GM12892 (cell line): Measurements from ENCODE around the gene HMGN5.

ENCODE experiments used
- DNase-seq: peaks from one replicate; pipeline ENCODE4 v3.0.0; 2011; ENCODE audit not compliant: insufficient read length
- FAIRE-seq: peaks from 2 replicates; lab custom pipeline; 2011; peaks lifted over from hg19 to GRCh38; lab: Jason Lieb, UNC
- POLR2A ChIP-seq: IDR thresholded peaks from 2 replicates; pipeline ENCODE4 v1.6.1; 2011; ENCODE audit warnings: low read depth, low read length, control low read depth
- POLR2AphosphoS5 ChIP-seq: IDR thresholded peaks from 2 replicates; pipeline ENCODE4 v1.6.1; 2011; ENCODE audit warnings: low read depth, low read length, control low read depth
- TAF1 ChIP-seq: IDR thresholded peaks from 2 replicates; pipeline ENCODE4 v1.6.1; 2011; ENCODE audit warnings: low read depth, mild to moderate bottlenecking, control low read depth, low read length, borderline replicate concordance

Gene HMGN5

DNA sequence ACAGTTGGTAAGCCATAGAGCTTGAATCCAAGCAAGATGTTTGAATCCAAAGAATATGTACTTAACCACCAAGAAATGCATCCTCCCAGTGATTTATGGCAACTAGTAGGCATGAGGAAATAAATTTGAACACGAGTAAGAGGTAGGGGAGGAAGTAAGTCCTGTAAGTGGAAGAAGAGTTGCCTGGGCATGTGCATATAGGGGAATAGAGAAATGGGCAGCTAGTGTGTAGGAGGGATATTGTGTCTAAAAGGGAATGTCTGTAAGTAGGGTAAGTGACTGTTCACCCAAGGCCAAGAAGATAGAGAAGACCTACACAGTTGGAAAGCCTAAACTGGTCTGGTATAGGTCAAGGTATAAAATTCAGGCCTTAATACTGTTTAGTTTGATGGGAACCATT, 4.8 kb upstream of the HMGN5 start:
- TF ChIP-seq TAF1 = no peak
- no peak for TF ChIP-seq POLR2A
- TF ChIP-seq POLR2AphosphoS5 = no peak
- DNase-seq (no peak), FAIRE-seq (peak; percentile 67)

DNA sequence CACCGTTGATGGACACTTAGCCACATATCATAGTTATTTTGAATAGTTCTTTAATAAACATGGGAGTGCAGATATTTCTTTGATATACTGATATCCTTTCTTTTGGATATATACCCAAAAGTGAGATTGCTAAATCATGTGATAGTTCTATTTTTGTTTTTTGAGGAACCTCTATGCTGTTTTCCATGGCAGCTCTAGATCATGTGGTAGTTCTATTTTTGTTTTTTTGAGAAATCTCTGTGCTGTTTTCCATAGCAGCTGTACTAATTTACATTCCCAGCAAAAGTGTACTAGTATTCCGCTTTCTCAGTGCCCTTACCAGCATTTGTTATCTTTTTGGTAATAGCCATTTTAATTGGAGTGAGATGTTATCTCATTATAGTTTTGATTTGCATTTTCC, 3.8 kb upstream of the HMGN5 start:
- TF ChIP-seq POLR2A = no peak
- no peak for TF ChIP-seq POLR2AphosphoS5
- no peak for FAIRE-seq
- no peak for DNase-seq

DNA sequence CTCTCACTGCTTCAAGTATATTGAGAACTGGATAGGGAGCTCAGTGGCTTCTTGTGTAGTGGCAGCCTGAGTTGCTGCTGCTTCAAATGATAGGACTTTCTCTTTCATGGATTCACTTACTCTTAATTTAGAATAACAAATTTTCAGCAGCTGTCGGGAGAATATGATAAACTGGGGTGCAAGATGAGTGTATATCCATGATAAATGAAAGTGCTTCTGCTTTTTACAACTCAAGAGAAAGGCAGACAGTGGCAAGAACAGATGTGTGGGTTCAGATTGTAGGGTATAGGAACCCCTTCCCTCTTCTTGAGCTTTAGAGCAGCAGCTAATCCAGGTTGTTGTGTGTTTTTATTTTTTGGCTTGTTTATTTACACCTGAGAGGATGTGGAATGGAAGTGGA, 1.2 kb upstream of the HMGN5 start:
- DNase-seq = no peak
- FAIRE-seq = no peak
- no peak for TF ChIP-seq POLR2AphosphoS5
- no peak for TF ChIP-seq TAF1
- TF ChIP-seq POLR2A = no peak

DNA sequence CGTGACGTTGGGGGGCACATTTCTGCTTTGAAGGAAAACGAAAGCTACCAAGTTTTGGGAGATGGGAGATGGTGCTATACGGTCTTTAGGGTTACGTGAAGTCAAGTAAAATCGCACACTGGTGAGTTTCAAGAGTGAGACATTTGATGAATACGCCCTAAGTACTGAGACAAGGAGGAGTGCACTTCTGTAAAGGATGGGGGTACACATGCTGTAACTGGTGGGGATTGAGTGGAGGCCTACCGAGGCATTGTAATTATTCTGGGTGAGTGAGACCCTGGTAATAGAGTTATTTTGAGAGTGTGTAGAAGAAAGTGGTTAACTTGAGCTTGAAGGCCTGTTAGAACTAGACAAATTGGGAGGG, 725 bp upstream of the HMGN5 start:
- TF ChIP-seq POLR2AphosphoS5 (no peak), POLR2A (0 out of 2 replicates have a peak, but pooled peaks have one; percentile 2)
- DNase-seq = no peak
- peak; percentile 27 for FAIRE-seq

DNA sequence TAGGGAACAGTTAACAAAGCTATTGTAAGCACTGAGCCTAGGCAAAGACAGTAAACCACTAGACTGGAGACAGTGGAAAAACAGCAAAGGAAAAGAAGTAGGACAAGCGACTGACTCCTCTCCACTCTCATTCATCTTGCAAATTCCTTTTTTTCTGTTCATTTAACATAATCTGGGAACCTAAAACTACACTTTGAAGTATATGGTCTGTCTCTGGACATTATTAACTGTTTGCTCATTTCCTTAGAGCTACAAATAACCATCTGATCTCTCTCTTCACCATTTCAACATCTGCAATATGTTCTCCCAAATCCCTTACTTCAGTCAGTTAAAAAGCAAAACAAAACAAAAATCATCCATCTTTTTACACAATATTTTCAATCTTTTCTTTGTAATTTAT, 642 bp downstream of the HMGN5 start:
- TF ChIP-seq POLR2AphosphoS5 (no peak), POLR2A (no peak), TAF1 (no peak)
- no peak for FAIRE-seq
- no peak for DNase-seq

DNA sequence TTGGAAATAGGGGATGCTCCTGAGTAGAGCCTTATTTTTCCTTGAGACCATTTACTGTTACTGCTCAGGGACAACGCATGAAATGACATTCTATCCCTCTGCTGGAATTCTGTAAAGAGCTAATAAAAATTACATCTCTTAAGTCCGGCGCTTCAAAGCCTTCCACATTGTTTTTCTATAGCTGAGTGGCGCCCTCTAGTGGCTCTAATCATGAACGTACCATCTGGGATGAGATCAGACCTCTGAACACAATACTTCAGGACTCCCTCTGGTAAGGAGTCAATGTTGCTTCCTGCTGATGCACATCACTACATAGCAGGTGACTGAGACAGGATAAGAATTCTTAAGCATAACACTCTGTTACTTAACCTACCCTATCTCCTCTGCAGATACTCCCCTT, 6.0 kb downstream of the HMGN5 start:
- DNase-seq (no peak), FAIRE-seq (peak; percentile 60)
- TF ChIP-seq TAF1 = no peak
- no peak for TF ChIP-seq POLR2AphosphoS5
- TF ChIP-seq POLR2A = no peak

DNA sequence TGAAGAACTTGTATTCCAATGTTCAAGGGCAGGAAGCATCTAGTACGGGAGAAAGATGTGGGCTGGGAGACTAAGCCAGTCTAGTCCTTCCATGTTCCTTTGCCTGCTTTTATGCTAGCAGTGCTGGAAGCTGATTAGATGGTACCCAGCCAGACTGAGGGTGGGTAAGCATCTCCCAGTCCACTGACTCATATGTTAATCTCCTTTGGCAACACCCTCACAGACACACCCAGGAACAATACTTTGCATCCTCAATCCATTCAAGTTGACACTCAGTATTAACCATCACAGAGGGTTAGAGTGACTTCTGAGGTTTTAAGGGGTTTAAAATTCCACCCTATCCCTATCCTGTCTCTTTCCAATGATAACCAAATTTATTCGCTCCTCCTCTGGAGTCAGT, 6.5 kb downstream of the HMGN5 start:
- no peak for FAIRE-seq
- no peak for DNase-seq
- no peak for TF ChIP-seq TAF1

DNA sequence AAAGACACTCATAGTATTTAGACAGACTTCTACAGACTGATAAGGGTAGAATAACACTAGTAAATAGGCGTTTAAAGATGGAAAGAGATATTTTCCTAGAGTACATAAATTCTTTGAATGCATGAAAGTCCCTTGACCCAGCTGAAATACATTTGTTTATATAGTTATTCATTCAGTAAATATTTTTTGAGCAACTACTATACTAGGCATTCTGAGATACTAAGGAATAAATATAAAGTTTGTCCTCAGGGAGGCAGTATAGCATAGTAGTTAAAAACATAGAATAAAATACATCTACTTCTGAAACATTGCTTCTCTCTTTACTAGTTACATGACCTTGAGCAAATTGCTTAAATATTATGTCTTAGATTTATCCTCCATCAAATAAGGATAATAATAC, 27.4 kb downstream of the HMGN5 start:
- TF ChIP-seq POLR2A (no peak), TAF1 (no peak), POLR2AphosphoS5 (no peak)
- DNase-seq = no peak
- FAIRE-seq = no peak

DNA sequence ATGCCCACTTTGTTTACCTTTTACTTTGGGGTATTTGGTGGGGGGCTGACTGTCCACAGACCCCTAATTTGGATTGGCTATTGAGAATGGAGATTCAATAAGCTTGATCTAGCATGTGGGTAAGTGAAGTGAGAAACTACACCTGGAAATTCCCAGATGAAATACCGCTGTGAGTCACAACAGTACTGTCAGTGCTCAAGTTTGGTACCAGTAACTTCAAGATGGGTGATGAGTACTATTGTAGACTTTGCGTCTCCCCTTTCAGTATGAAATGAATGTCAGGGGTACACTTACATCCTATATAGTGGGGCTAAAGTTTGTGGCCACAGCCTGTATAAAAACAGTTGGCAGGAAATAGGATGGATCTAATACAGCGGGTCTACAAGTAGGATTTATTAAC, 33.3 kb downstream of the HMGN5 start:
- TF ChIP-seq POLR2AphosphoS5 (no peak), POLR2A (no peak), TAF1 (no peak)
- DNase-seq (no peak), FAIRE-seq (no peak)

DNA sequence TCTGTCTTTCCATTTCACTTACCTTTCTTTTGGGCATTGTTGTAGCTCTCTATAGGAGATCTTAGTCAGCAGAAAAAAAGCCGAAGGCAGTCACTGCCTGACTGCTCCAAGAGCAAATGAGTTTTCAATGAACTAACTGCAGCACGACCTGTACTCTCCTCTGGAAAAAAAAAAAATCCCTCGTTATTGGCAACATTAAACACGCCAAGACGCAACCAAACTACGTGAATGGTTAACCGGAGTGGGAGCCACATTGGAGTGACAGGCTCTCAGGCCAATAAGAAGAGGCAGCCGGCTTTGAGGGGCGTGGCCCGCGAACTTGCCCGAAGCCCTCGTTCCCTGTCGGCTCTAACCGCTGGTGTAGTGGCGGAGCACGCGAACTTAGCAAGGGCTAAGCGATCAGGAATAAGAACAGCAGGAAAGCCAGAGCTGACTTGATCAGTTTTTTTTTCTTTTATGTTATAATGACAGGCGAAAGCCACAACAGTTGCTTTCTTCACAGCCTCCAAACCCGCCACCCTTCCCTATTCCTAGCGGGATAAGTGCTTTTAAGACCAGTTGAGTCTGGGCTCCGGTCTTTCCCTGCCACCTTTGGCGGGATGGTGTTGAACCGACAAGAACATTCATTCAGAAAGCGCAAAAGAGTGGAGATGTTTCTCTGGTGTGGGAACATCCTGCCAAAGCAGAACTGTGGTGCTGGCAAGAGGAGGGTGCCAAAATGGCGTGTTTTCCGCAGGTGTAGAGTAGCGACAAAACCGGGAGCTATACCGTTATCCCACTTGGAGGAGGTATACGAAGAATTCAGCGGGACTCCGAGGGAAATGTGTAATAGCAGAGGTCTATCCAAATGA, 80.0 kb downstream of the HMGN5 start:
- FAIRE-seq = peak; percentile 48
- no peak for TF ChIP-seq POLR2A
- DNase-seq = peak; percentile 25

DNA sequence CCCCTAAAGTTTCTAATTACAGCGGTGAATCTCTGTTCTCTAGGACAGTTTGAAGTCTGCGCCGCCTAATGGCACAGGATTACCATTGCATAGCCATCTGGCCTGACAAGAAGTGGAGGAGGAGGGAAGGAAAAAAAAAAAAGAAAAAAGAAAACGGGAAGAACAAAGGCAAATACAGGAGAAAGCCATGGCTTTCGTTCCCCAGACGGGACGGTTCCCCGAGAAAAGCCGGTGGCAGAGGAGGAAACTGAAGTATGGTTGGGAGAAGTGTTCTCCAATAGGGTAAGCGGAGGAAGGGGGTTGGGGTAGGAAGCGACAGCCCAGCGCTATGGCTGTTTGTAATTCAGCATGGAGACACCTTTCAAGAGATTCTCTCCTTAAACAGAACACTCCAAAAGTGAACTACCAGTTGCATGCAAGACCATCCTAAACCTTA, 80.8 kb downstream of the HMGN5 start:
- DNase-seq (no peak), FAIRE-seq (peak; percentile 84)
- TF ChIP-seq POLR2A = no peak
- no peak for TF ChIP-seq TAF1
- TF ChIP-seq POLR2AphosphoS5 = no peak

DNA sequence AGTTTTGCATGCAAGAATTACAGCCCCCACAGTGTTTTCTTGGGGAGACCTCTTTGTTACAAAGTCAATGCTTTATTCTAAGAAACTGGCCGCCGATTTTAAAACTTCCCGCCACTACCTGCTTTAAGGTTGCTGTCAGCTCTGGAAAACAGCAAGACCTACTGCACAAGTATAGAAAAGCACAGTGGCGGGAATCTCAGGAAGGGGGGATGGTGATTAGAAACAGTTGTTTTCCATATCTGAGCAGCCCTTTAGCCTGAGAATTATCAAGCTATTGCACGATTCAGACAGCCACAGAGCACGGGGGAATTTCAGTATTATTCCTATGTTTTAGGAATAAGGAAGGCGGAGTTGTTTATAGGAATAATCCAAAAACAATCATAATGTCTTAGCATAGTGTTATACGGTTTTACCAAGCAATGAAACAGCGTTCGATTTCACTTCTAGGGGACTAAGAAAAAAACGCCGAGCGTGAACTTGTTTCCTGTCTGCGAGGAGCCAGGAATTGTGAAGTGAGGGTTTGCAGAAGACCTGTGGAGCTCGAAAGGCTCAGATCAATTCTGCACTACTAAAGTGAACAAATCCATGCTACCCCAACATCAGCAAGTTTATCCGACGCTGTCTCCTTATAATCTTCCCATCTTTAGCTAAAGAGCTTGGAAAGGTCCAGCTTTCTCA, 81.3 kb downstream of the HMGN5 start:
- TF ChIP-seq POLR2A (no peak), POLR2AphosphoS5 (no peak), TAF1 (no peak)
- DNase-seq = no peak
- FAIRE-seq = no peak
